ELR (cell line): Measurements from ENCODE around the gene PRRT1.
"Not testable (repeated sequence)": the region's sequence is repeated elsewhere in the genome, so short reads cannot be mapped to it uniquely, and the experiment has no call there.

ENCODE experiments used
- DNase-seq: peaks from one replicate; pipeline ENCODE4 v3.0.0-alpha.2; 2015; ENCODE audit warnings: low read depth

PRRT1 gene

DNA sequence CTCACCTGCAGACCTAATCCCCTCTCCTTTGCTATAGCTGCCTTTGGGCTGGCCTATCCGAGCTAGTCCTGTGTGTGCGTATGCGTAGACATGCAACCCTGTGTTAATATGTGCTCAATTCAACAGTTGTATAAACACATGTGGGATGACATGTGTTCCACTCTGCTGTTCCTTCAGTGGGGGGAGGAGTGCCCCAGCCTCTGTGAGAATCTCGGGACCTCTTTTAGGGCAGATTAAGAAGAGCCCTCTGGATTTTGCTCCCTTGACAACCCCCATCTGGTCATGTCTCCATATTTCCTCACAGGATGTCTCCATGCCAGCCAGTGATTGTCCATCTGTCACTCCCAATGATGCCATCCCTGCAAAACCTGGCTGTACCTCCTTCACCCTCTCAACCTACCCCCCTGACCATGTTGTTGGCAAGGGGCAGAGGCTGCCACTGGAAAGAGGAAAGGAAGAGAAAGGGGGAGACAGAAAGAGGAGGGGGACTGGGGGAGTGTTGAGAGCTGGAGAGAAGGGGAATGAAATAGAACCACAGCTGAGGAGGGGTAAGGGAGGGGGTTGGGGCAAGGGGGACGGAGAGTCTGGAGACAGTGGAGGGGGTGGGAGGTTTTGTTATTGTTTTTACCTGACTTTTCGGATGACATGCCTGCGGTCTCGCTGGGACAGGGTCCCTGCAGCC is 417 bp downstream of the PRRT1 start:
- no peak for DNase-seq

- no peak for DNase-seq
These were observed 1.5 kb downstream of the PRRT1 start for GRCh38 chr6:32149932-32150870.

GRCh38 chr6:32149092-32149755 is 2.5 kb downstream of the PRRT1 start:
- DNase-seq, result no peak

DNA sequence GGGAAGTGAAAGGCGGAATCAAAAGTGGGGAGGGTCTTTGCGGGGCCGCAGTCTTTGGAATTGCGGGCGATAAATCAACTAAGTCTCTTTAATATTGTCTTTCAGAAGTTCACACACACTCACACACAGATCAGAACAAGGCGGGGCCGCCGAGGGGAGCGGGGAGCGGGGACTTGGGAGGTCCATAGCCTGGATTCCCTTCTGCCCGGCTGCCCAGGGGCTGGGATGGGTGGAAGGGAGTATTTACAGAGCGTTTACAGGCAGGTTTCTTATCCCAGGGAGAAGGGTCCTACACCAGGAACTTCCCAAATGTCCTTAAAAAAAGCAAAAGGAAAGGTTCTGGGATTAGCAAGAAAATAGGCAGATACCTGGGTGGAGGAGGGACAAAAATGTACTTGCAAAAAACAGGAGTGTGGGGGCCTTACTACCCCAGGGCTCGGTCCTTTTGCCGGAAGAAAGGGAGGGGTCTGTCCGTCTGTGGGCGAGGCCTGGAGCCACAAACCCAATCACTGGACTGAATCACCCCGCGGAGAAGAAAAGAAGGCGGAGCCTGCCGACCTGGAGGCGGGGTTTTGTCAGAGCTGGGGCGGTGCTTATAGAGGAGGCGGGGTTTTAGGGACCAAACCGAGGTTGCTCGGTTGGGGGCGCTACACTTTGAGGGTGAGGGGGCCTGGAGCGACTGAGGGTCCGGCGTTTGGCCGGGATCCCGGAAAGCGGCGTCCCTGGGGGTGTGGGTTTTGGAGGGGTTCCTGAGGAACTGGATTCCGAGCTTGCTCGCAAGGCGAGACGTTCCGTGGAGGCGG is 3.2 kb downstream of the PRRT1 start:
- DNase-seq, result no peak

DNA sequence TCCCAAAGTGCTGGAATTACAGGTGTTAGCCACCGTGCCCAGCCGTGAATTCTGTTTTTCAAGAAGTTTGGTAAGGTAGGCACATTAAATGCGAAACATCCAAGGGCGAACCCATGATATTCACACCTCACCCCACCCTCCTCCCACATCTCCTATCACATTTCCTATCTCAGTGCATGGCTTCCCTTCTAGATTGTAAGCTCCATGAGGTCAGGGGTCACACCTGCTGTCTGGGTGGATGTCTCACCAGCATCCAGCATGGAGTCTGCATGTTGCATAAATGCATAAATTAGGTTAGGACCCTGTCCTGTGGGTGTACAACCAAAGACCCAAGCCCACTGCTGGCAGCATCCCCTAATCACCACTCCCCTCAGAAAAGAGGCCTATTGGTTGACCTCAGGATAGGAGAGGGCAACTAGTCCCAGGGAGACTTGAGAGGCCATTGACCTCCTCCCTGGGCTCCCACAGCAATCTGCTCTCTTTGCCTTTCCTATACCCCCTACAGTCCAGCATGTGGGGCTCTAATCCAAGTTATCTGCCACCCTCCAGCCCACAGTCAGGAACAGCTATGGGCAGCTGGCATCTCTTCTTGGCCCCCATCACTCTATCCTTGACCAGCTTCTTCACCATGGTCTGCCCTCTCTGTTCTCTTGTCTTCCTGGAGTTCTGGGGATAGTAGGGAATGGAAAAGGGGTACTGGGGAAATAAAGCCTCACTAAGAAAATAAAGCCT is 4.2 kb downstream of the PRRT1 start:
- DNase-seq, result no peak

- no peak for DNase-seq
These were observed 5.1 kb downstream of the PRRT1 start for GRCh38 chr6:32146687-32147086.

DNA sequence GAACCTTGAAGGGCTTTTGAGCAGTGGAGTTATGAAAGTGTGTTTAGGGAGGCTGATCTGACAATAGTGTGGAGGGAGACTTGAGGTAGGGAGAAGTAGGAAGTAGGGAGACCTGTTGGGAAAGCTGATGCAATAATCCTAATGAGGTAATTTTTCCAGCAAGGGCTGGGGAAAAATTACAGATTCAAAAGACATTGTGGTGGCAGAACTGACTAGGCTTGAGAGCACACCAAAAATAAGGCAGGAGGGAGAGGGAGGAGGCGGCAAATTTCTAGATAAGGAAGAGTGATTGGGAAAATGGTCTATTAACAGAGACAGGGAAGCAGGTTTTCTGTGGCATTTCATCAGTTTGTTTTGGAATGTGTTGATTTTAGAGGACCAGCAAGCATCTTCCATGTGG is 5.5 kb downstream of the PRRT1 start:
- DNase-seq, result no peak

DNA sequence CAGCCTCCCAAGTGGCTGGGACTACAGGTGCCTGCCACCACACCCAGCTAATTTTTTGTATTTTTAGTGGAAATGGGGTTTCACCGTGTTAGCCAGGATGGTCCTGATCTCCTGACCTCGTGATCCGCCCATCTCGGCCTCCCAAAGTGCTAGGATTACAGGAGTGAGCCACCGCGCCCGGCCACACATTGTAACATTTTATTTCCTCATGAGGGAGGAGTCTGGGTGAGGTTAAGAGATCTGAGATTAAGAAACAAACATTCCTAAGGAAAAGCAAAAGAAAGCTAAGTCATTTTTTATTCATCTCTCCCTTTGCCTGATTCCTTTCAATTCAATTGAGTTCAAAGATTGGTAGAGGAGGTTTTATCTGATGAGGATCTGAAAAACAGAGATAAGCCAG is 7.5 kb downstream of the PRRT1 start:
- not testable (repeated sequence) for DNase-seq

DNA sequence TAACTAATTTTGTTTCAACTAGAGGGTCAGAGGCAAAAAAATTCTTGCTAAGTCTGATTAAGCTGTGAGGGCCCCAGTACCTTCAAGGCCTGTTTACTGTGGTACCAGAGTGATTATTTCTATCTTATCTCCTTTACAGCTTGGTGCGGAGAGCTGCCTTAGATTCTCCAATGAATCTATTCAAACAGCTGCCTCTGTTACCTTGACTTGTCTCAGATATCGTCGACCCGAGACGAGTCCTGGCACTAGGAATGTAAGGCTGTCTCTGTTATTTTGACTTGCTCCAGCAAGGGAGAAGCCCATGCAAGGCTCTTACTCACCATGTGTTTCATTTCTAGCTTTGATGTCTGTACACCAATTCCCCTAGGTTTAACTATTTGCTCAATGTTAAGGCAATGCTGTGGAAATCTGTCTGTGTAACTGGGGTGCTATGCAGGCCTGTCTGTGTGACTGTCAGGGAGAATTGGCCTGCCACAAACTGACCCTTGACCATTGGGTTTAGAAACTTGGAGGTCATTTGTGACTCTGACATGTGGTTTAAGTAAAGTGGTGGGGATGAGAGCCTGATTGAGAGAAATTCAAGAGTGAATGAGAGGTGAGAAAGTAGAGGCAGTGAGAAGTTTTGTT is 11.2 kb downstream of the PRRT1 start:
- no peak for DNase-seq

DNA sequence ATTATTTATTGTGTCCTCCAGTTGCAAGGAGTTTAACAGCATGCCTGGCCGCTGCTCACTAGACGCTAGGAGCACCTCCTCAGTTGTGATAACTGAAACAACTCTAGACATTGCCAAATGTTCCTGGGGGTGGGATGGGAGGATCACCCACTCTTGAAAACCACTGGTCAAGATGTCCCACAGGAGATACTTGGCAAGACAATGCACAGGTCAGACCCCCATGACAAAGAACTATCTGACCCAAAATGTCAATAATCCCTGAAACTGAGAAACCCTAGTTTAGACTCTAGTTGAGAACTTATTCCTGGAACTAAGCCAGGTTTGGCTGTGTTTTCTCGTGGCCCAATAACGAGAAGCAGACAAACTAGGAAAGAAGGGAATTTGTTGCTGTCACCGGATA is 12.1 kb downstream of the PRRT1 start:
- DNase-seq, result no peak

GRCh38 chr6:32137454-32137853 is 14.3 kb downstream of the PRRT1 start:
- DNase-seq, result no peak

- DNase-seq, result peak; percentile 54
These were observed 18.0 kb downstream of the PRRT1 start for GRCh38 chr6:32133786-32134185.

DNA sequence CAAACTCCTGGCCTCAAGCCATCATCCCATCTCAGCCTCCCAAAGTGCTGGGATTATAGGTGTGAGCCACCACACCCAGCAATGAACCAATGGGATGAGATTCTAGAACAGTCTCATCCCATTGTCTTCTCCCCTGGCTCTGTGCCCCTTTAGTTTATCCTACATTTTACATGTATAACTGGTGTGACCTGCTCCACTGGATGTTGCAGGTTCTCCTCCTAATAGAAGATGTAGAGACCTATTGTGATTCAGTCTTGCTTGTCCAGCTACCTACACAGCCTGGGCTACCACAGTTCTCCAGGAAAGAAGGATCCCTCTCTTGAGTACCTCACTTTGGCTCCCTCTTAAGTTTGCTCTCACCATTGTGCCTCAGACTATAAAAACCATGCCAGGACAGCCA is 19.6 kb downstream of the PRRT1 start:
- DNase-seq, result no peak

- no peak for DNase-seq
These were observed 20.2 kb downstream of the PRRT1 start for GRCh38 chr6:32131439-32131948.

- no peak for DNase-seq
These were observed 22.2 kb downstream of the PRRT1 start for GRCh38 chr6:32129297-32130088.

DNA sequence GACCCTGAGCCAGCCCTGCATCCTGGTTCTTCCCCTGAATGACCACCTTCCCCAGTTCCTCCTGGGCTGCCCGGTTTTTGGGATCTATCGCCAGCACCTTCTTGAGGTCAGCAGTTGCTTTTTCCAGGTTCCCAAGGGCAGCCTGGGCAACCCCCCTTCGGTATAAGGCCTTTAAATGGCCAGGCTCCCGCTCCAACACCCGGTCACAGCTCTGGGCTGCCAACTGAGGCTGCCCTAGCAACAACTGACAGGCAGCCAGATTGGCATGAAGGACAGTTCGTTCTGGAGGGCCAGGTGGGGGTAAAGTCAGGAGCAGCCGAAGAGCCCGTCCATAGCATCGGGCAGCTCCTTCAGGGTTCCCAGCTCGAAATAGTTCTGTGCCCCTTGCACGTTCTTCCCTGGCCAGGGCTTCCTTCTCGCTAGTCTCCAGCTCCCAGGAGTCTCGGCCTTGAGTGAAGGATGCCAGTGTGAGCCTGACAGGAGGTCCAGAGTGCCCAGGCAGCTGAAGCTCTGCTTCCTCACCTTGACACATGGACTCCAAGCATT is 22.9 kb downstream of the PRRT1 start:
- DNase-seq, result no peak

DNA sequence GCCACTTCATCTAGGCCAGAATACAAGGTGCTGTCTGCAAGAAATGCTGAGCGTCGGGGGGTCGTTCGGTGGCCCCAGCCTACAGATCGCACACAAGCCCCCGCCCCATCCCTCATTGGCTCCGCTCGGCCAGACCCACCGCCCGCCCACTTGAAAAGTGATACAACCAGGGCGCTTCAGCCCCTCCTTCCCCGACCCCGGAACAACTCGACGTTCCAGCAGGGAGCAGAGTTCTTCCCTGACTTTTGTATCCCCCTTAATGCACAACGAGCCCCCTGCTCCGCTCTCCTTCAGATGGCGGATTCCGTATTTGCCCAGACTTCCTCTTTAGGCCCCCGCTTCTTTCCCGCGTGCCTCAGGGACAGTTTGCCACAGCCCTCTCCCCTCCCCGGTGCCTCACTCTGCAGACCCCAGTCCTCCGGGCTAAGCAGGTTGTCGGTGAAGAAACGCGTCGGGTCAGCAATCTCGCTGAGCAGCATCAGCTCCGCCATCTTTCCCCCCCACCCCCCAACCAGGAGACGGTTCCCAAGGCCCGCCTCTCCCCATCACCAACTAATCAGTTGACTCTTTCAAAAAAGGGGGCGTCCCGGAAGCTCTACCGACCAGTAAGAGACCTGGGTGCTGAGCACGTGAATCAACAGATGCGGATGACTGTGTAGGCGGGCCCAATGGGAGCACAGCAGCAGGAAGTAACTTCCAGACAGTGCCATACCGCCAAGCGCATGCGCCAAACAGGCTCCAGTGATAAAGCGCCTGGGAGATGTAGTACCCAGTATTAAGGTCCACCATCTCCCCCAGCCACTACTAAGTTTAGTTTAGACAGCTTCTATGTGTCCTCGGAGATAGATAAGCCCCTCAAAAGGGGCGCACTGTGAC is 23.8 kb downstream of the PRRT1 start, which contains the start of gene ATF6B:
TSS of gene ATF6B (minus strand) at position 530 of the 876 bp plus-strand sequence. CDS start at position 491, 39 bp downstream.
- peak; percentile 100 for DNase-seq

- no peak for DNase-seq
These were observed 24.4 kb downstream of the PRRT1 start for GRCh38 chr6:32127409-32127716.
